Heart right ventricle (tissue), 16 donors: ENCODE results near the gene LRRC8E. TPM values are rescaled to one million over a fixed set of nuclear protein-coding genes. Genes with fewer than 3 reads are reported as not detected.

Experiments
- ATAC-seq, 8 donors: fragments of 200-7000 bp; cut with Tn5 transposase; one replicate each; pipeline ENCODE4 v1.9.1; 2020; ENCODE audit warnings: mild to moderate bottlenecking in 8 of 8, moderate library complexity in 8 of 8, moderate number of reproducible peaks in 1 of 8
- DNase-seq, 2 donors: peaks; one replicate each; pipeline ENCODE4 v3.0.0-alpha.2; 2020
- H3K27ac ChIP-seq, 10 donors: fragments of 200-600 bp; sonication (generic) in 2 of 10; one replicate each; pipeline versions ENCODE4 v1.5.0 to v1.8.0; 2020 to 2022; ENCODE audit warnings: mild to moderate bottlenecking in 3 of 10
- H3K27me3 ChIP-seq, 7 donors: fragments of 200-600 bp; one replicate each; pipeline ENCODE4 v1.8.0; 2021 to 2022; ENCODE audit warnings: mild to moderate bottlenecking in 2 of 7
- H3K36me3 ChIP-seq, 9 donors: fragments of 200-600 bp; sonication (generic) in 1 of 9; one replicate each; pipeline versions ENCODE4 v1.5.0 to v1.8.0; 2020 to 2022; ENCODE audit warnings: mild to moderate bottlenecking in 2 of 9
- H3K4me1 ChIP-seq, 9 donors: fragments of 200-600 bp; sonication (generic) in 1 of 9; one replicate each; pipeline versions ENCODE4 v1.5.0 to v1.8.0; 2020 to 2022; ENCODE audit warnings: mild to moderate bottlenecking in 4 of 9
- H3K4me3 ChIP-seq, 10 donors: fragments of 200-600 bp; sonication (generic) in 2 of 10; one replicate each; pipeline versions ENCODE4 v1.5.0 to v1.8.0; 2020 to 2022; ENCODE audit warnings: mild to moderate bottlenecking in 7 of 10, moderate library complexity in 2 of 10
- H3K9me3 ChIP-seq, 11 donors: fragments of 200-600 bp in 10 of 11; sonication (generic) in 2 of 11; one replicate each; pipeline versions ENCODE4 v1.5.0 to v1.8.0; 2013 to 2022; ENCODE audit warnings: mild to moderate bottlenecking in 2 of 11, control low read depth in 1 of 11, moderate library complexity in 1 of 11
- CTCF ChIP-seq, 9 donors: fragments of 200-600 bp; sonication (generic) in 2 of 9; IDR thresholded peaks; one replicate each; pipeline versions ENCODE4 v1.5.0 to v1.8.0; 2021 to 2022; ENCODE audit warnings: antibody characterized with exemption in 9 of 9, mild to moderate bottlenecking in 5 of 9, moderate library complexity in 1 of 9
- WGBS, 2 donors: extraction: QIAGEN DNeasy Blood & Tissue Kit; methylation state at CpG; one replicate each; pipeline ENCODE4 v1.1.7; 2013; ENCODE audit warnings: inconsistent platforms in 1 of 2; 5-methylcytosine and 5-hydroxymethylcytosine counted together
- intact Hi-C, 10 donors: fragments of 100-400 bp; cut with DNase I; formaldehyde crosslinking; loops; one replicate each; pipeline versions ENCODE4 v1.11.1 to v1.14.2; 2022
- polyA plus RNA-seq, 2 donors: library from polyadenylated mRNA; stranded (reverse); fragments of 200-250 nt; gene quantifications; one replicate each; pipeline ENCODE4 v1.2.3, GENCODE V29; 2013
- total RNA-seq, 10 donors: library from RNA; stranded (reverse); fragmentation: NEBNext Ultra II Directional in 3 of 10; extraction: Animal tissue kit (Norgen Biotek cat#: 25700) in 3 of 10; gene quantifications; one replicate each; pipeline versions ENCODE4 v1.2.1 to v1.2.4, GENCODE V29; 2021 to 2023
- donor health status: Arrhythmogenic right ventricular cardiomyopathy.
- donor health status: ischemic (EF 13 %, LVEDD 7.1; RV severe dilation, severe dysfunction).
- donor health status: healthy with polysubstance abuse.
- donor health status: DM: no; HTN: yes; CAD: no.
- donor health status: DM: no; HTN: no; CAD: no.
- donor health status: ischemic (EF 25% LVEDD 6.9; RV normal size, moderate dysfunction).
- donor health status: ischemic (EF 25% LVEDD 5.7; RV mildly dilated, moderate dysfunction).
- donor health status: healthy.
- donor health status: DM: yes; HTN: yes; CAD: no.
- donor health status: Ischemic cardiomyopathy.
- donor health status: ischemic (EF 35%, LVEDD 5.7; RV mildly dilated, moderate dysfunction).
- donor health status: nonischemic (EF 11% LVEDD 7.7; RV severe dilation, severe dysfunction).
- donor health status: DM: yes; HTN: yes; CAD: no.
- donor health status: PGD.
- donor health status: ischemic (EF 29% LVEDD 5.4; RV normal size, mild dysfunction).
- donor health status: nonischemic (EF 23%, LVEDD 6.1; RV moderate dilation, normal function).

The LRRC8E gene
- total and polyA plus RNA-seq, 12 donors: 0.33 to 3.3 (median 0.99) TPM

GRCh38 chr19:7943444-7944176 is 55.3 kb downstream of the LRRC8E start, which contains the start of gene TIMM44:
Gene TIMM44 (minus strand): TSS chr19:7943666. CDS start chr19:7943651, 15 bp downstream.
- peak; percentile 98 to 99 (median 99) for ATAC-seq
- TF ChIP-seq CTCF (IDR thresholded peaks at IDR 0.05): no peak
- peak within 1 kb of the TSS; percentile 67 to 99 (median 89) for H3K4me3 ChIP-seq
- intact Hi-C loops: loop anchor here in 9 of 10 donors (1.0 to 10.0 kb wide), 8 partner anchors 59 to 311 kb away; partner anchors contain the start of gene ELAVL1 (in 4 of the 9)
- H3K9me3 ChIP-seq: peaks cover 0 to 3% (median 0%) of the 10 kb centered on the region in 11 donors
- peaks cover 0 to 30% (median 16%) of the 10 kb centered on the region in 9 donors for H3K36me3 ChIP-seq
- DNase-seq: peak; percentile 98 to 99
- WGBS, 2 donors: 0% methylated on average over 56 of the region's 56 CpGs
- H3K27me3 ChIP-seq: no peaks in the 10 kb centered on the region
- peaks cover 4 to 26% (median 13%) of the 10 kb centered on the region in 9 donors for H3K4me1 ChIP-seq
- H3K27ac ChIP-seq: peak within 1 kb of the TSS; percentile 85 to 98 (median 96)

GRCh38 chr19:7944177-7944761 is 56.0 kb downstream of the LRRC8E start:
- DNase-seq (peak; percentile 80 to 86), ATAC-seq (peak; percentile 47 to 85 (median 68))
- no peaks in the 10 kb centered on the region for H3K27me3 ChIP-seq
- 27 to 29% methylated on average over 18 of the region's 18 CpGs for WGBS, 2 donors
- intact Hi-C loops: loop anchor here in 9 of 10 donors (1.0 to 10.0 kb wide), 8 partner anchors 58 to 311 kb away; partner anchors contain the start of gene ELAVL1 (in 4 of the 9)
- H3K9me3 ChIP-seq: peaks cover 0 to 3% (median 0%) of the 10 kb centered on the region in 11 donors
- peaks cover 4 to 26% (median 13%) of the 10 kb centered on the region in 9 donors for H3K4me1 ChIP-seq
- peak overlapping the region; percentile 40 to 99 (median 87) for H3K4me3 ChIP-seq
- peaks cover 0 to 23% (median 15%) of the 10 kb centered on the region in 9 donors for H3K36me3 ChIP-seq
- TF ChIP-seq CTCF (IDR thresholded peaks at IDR 0.05): peak; percentile 80 to 93 (median 88)
- H3K27ac ChIP-seq: peak overlapping the region in 9 of 10 donors; percentile 7 to 98 (median 87)

- peaks cover 0 to 3% (median 0%) of the 10 kb centered on the region in 11 donors for H3K9me3 ChIP-seq
- TF ChIP-seq CTCF (IDR thresholded peaks at IDR 0.05): no peak
- H3K27me3 ChIP-seq: no peaks in the 10 kb centered on the region
- H3K4me3 ChIP-seq: no peak overlapping the region
- H3K4me1 ChIP-seq: peaks cover 0 to 24% (median 9%) of the 10 kb centered on the region in 9 donors
- H3K27ac ChIP-seq: no peak overlapping the region
- WGBS, 2 donors: 91 to 96% methylated on average over 4 of the region's 4 CpGs
- no peaks in the 10 kb centered on the region for H3K36me3 ChIP-seq
- ATAC-seq (no peak), DNase-seq (no peak)
- intact Hi-C loops: loop anchor here in 7 of 10 donors (5.0 to 10.0 kb wide), 4 partner anchors 54 to 307 kb away; partner anchors contain the start of gene ELAVL1 (in 2 of the 7)
Measured at GRCh38 chr19:7947939-7948338, 59.6 kb downstream of the LRRC8E start.

Other genes starting within 250 kb of the LRRC8E start
- gene RETN, start 219.5 kb upstream of the LRRC8E start, total RNA-seq: under 1 TPM in 2 of 10 donors, not detected in 8; 0.51 to 0.76 TPM
- gene RETN, start 219.5 kb upstream of the LRRC8E start, polyA plus RNA-seq: 10 to 100 TPM in 1 of 2 donors, 1 to 10 TPM in 1; 8.5 to 12.6 TPM
- 1 to 10 TPM in 1 of 10 donors, under 1 TPM in 5, not detected in 4; 0.17 to 1.2 (median 0.25) TPM for gene MCEMP1, start 211.4 kb upstream of the LRRC8E start, total RNA-seq
- gene MCEMP1, start 211.4 kb upstream of the LRRC8E start, polyA plus RNA-seq: under 1 TPM in 1 of 2 donors, not detected in 1; 0.71 TPM
- 100 to 1,000 TPM in 3 of 10 donors, 10 to 100 TPM in 7; 75.3 to 132 (median 86.0) TPM for gene TRAPPC5, start 207.7 kb upstream of the LRRC8E start, total RNA-seq
- gene TRAPPC5, start 207.7 kb upstream of the LRRC8E start, polyA plus RNA-seq: 100 to 1,000 TPM; 149 to 388 TPM
- gene FCER2, start 186.4 kb upstream of the LRRC8E start, total RNA-seq: 1 to 10 TPM in 1 of 10 donors, under 1 TPM in 4, not detected in 5; 0.21 to 1.0 (median 0.44) TPM
- under 1 TPM; 0.13 to 0.44 TPM for gene FCER2, start 186.4 kb upstream of the LRRC8E start, polyA plus RNA-seq
- 1 to 10 TPM in 3 of 10 donors, under 1 TPM in 4, not detected in 3; 0.25 to 4.2 (median 0.91) TPM for gene CLEC4G, start 156.4 kb upstream of the LRRC8E start, total RNA-seq
- under 1 TPM; 0.20 to 0.73 TPM for gene CLEC4G, start 156.4 kb upstream of the LRRC8E start, polyA plus RNA-seq
- 10 to 100 TPM in 2 of 10 donors, 1 to 10 TPM in 8; 1.6 to 29.6 (median 4.6) TPM for gene CD209, start 141.0 kb upstream of the LRRC8E start, total RNA-seq
- under 1 TPM; 0.54 to 0.95 TPM for gene CD209, start 141.0 kb upstream of the LRRC8E start, polyA plus RNA-seq
- gene CLEC4M, start 125.3 kb upstream of the LRRC8E start, total RNA-seq: not detected
- not detected for gene CLEC4M, start 125.3 kb upstream of the LRRC8E start, polyA plus RNA-seq
- gene EVI5L, start 58.3 kb upstream of the LRRC8E start, total RNA-seq: 10 to 100 TPM; 16.8 to 26.3 (median 20.3) TPM
- 10 to 100 TPM; 12.9 to 21.0 TPM for gene EVI5L, start 58.3 kb upstream of the LRRC8E start, polyA plus RNA-seq
- gene PRR36, start 14.1 kb upstream of the LRRC8E start, total RNA-seq: under 1 TPM in 1 of 10 donors, not detected in 9; 0.05 TPM
- gene PRR36, start 14.1 kb upstream of the LRRC8E start, polyA plus RNA-seq: under 1 TPM; 0.01 to 0.07 TPM
- gene MAP2K7, start 15.4 kb downstream of the LRRC8E start, total RNA-seq: 10 to 100 TPM; 21.3 to 32.5 (median 24.6) TPM
- 10 to 100 TPM; 13.1 to 53.8 TPM for gene MAP2K7, start 15.4 kb downstream of the LRRC8E start, polyA plus RNA-seq
- gene TGFBR3L, start 26.3 kb downstream of the LRRC8E start, total RNA-seq: 10 to 100 TPM in 2 of 10 donors, 1 to 10 TPM in 8; 1.1 to 11.6 (median 4.7) TPM
- gene TGFBR3L, start 26.3 kb downstream of the LRRC8E start, polyA plus RNA-seq: 1 to 10 TPM; 1.9 to 2.3 TPM
- 10 to 100 TPM in 3 of 10 donors, 1 to 10 TPM in 7; 5.7 to 12.9 (median 9.5) TPM for gene SNAPC2, start 31.8 kb downstream of the LRRC8E start, total RNA-seq
- 10 to 100 TPM in 1 of 2 donors, 1 to 10 TPM in 1; 7.3 to 26.1 TPM for gene SNAPC2, start 31.8 kb downstream of the LRRC8E start, polyA plus RNA-seq
- under 1 TPM in 6 of 10 donors, not detected in 4; 0.18 to 0.44 (median 0.24) TPM for gene CTXN1, start 37.6 kb downstream of the LRRC8E start, total RNA-seq
- gene CTXN1, start 37.6 kb downstream of the LRRC8E start, polyA plus RNA-seq: under 1 TPM in 1 of 2 donors, not detected in 1; 0.74 TPM
- gene TIMM44, start 55.2 kb downstream of the LRRC8E start, total RNA-seq: 10 to 100 TPM; 54.9 to 97.5 (median 71.4) TPM
- gene TIMM44, start 55.2 kb downstream of the LRRC8E start, polyA plus RNA-seq: 100 to 1,000 TPM; 110 to 188 TPM
- 10 to 100 TPM; 44.2 to 60.1 (median 55.3) TPM for gene ELAVL1, start 117.1 kb downstream of the LRRC8E start, total RNA-seq
- gene ELAVL1, start 117.1 kb downstream of the LRRC8E start, polyA plus RNA-seq: 10 to 100 TPM; 11.6 to 31.7 TPM
- gene CCL25, start 164.2 kb downstream of the LRRC8E start, total RNA-seq: not detected
- not detected for gene CCL25, start 164.2 kb downstream of the LRRC8E start, polyA plus RNA-seq